Fibroblast of skin of left biceps (primary cell): Measurements from ENCODE around the gene ZCCHC7.

Experiments
- DNase-seq, 2 experiments: peaks; one replicate each; pipeline ENCODE4 v3.0.0-alpha.2; 2013; ENCODE audit warnings: low read depth in 2 of 2

Gene ZCCHC7

DNA sequence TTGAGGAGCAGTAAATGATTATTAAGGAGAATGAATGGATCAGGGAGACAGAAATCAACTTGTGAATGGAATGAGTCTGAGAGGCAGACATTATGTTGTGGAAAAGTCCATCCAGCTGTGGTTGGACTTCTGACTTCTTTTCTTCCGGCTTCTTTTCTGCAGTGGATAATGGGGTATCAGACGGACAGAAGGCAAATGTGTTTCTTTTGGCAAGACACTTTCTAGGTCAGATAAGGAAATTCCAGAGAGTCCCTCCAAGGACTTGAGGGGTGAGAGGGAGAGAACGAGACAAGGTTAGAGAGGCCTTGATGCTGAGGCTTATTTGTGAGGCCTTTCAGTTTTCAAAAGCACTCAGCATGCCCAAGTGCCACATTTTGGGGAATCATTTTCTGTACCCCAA, 285.0 kb downstream of the ZCCHC7 start:
- no peak for DNase-seq

- DNase-seq, result no peak
Measured at GRCh38 chr9:37405764-37406380, 285.5 kb downstream of the ZCCHC7 start.

DNA sequence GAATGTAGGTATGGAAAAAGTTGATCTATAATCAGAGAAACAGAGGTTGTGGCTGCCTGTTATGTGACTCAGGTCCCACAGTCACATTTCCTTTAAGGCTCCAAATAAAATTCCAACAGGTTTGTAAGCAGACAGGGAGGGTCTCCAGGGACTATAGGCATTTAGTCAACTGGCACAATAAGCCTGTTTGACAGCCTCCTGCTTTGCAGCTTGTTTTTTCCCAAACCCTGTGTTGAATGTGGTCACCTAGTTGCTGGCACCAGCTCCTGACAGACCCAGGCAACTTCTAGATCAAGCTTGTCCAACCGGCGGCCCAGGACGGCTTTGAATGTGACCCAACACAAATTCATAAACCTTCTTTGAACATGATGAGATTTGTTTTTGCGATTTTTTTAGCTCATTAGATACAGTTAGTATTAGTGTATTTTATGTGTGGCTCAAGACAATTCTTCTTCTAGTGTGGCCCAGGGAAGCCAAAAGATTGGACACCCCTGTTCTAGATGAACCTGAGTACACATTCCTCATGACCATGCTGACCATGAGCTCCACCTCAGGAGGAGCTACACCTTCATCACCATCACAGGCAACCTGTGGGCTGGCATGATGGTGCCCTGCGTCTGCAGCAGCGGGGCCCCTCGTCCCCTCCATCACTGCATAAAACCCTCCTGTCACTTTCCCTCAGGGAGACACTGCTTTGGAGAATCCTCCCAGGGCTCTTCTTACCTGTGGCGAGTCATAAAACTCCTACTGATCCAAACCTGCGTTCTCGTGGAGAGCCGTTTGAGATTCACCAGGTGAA, 286.4 kb downstream of the ZCCHC7 start:
- DNase-seq, result no peak

- DNase-seq, result no peak
Measured at GRCh38 chr9:37407468-37407867, 287.1 kb downstream of the ZCCHC7 start.
